Fibroblast of lung (primary cell): ENCODE data around the gene CX3CL1.

Source experiments
- CTCF ChIP-seq, 2 donors: IDR thresholded peaks in 1 of 2; conservative IDR thresholded peaks in 1 of 2; 1 replicate in 1 of 2; 2 replicates in 1 of 2; pipeline ENCODE4 v1.5.1; 2011 to 2012; ENCODE audit warnings: low read length in 2 of 2, control low read depth in 1 of 2, inconsistent platforms in 1 of 2, low read depth in 1 of 2, mild to moderate bottlenecking in 1 of 2
- EZH2 ChIP-seq: IDR thresholded peaks from 2 replicates; pipeline ENCODE4 v1.5.1; 2012; ENCODE audit warnings: low read length, control low read depth, mild to moderate bottlenecking; ENCODE audit errors: missing control alignments

- TF ChIP-seq CTCF (conservative IDR thresholded peaks at IDR 0.05 in 1 of 2, IDR thresholded peaks at IDR 0.05 in 1 of 2; ENCODE audit: low read depth in 1 of 2, low read length in 2 of 2) (no peak), EZH2 (no peak)
Observed at GRCh38 chr16:57416084-57416483, 43.8 kb downstream of the CX3CL1 start.
